ENCODE results near the gene LCE5A. TPM values are rescaled to one million over a fixed set of nuclear protein-coding genes. Genes with fewer than 3 reads are reported as not detected.
"Not testable (repeated sequence)": the region's sequence is repeated elsewhere in the genome, so short reads cannot be mapped to it uniquely, and the experiment has no call there.

Gene LCE5A
- total RNA-seq, 1 donor from 2014 or later, result not detected

DNA sequence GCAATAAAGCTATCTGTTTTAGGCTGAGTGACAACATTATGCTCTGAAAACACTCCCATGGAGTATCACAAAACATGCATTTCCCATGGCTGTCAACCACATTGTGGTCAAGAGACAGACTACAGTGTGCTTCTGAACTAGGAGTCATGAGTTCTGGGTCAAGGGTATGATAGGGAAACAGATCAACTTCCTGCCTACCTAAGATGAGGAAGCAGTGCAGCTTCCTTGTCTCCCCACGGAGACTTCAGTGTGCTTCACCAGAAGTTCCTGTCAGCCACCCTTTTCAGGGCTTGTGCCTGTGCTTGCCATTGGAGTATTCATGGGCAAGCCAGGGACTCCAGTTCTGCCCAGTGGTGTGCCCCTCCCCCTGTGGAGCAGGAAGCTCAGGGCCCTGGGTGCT lies 36.1 kb downstream of the LCE5A start:
- no peak overlapping the region for H3K27ac ChIP-seq
- TF ChIP-seq, protein P1, sequence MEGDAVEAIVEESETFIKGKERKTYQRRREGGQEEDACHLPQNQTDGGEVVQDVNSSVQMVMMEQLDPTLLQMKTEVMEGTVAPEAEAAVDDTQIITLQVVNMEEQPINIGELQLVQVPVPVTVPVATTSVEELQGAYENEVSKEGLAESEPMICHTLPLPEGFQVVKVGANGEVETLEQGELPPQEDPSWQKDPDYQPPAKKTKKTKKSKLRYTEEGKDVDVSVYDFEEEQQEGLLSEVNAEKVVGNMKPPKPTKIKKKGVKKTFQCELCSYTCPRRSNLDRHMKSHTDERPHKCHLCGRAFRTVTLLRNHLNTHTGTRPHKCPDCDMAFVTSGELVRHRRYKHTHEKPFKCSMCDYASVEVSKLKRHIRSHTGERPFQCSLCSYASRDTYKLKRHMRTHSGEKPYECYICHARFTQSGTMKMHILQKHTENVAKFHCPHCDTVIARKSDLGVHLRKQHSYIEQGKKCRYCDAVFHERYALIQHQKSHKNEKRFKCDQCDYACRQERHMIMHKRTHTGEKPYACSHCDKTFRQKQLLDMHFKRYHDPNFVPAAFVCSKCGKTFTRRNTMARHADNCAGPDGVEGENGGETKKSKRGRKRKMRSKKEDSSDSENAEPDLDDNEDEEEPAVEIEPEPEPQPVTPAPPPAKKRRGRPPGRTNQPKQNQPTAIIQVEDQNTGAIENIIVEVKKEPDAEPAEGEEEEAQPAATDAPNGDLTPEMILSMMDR (IDR thresholded peaks at IDR 0.05), result no peak
- TF ChIP-seq POLR2A (IDR thresholded peaks at IDR 0.05), result no peak
- no peak for TF ChIP-seq POLR2AphosphoS5 (IDR thresholded peaks at IDR 0.05; ENCODE audit: insufficient read depth in 1 of 2, low read depth in 1 of 2)
- no peaks in the 10 kb centered on the region for H3K27me3 ChIP-seq
- no peak overlapping the region for H3K4me3 ChIP-seq
- intact Hi-C loops (cut with DNase I), result no loop called here
- H3K4me1 ChIP-seq, result no peaks in the 10 kb centered on the region
- no peak for DNase-seq (ENCODE audit: extremely low spot score in 2 of 2)
- no peaks in the 10 kb centered on the region for H3K36me3 ChIP-seq
- no peaks in the 10 kb centered on the region for H3K9me3 ChIP-seq

DNA sequence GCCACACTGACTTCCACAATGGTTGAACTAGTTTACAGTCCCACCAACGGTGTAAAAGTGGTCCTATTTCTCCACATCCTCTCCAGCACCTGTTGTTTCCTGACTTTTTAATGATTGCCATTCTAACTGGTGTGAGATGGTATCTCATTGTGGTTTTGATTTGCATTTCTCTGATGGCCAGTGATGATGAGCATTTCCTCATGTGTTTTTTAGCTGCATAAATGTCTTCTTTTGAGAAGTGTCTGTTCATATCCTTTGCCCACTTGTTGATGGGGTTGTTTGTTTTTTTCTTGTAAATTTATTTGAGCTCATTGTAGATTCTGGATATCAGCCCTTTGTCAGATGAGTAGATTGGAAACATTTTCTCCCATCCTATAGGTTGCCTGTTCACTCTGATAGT lies 37.8 kb downstream of the LCE5A start:
- H3K27me3 ChIP-seq; H3K27ac ChIP-seq; H3K4me1 ChIP-seq; H3K36me3 ChIP-seq; H3K4me3 ChIP-seq; H3K9me3 ChIP-seq; intact Hi-C loops (cut with DNase I); DNase-seq (ENCODE audit: extremely low spot score in 2 of 2): not testable (repeated sequence)

Other genes with a start within 250 kb of the LCE5A start
- 1.5 TPM for gene FLG, start 185.6 kb upstream of the LCE5A start, total RNA-seq
- gene FLG2, start 150.8 kb upstream of the LCE5A start, total RNA-seq, result not detected
- gene CRNN, start 96.5 kb upstream of the LCE5A start, total RNA-seq, result 349 TPM
- gene CRCT1, start 3.7 kb downstream of the LCE5A start, total RNA-seq, result 182 TPM
- 2.2 TPM for gene LCE3E, start 56.0 kb downstream of the LCE5A start, total RNA-seq
- 57.5 TPM for gene LCE3D, start 69.7 kb downstream of the LCE5A start, total RNA-seq
- not detected for gene LCE3C, start 89.4 kb downstream of the LCE5A start, total RNA-seq
- not detected for gene LCE3B, start 103.0 kb downstream of the LCE5A start, total RNA-seq
- gene LCE3A, start 112.3 kb downstream of the LCE5A start, total RNA-seq, result not detected
- gene LCE2D, start 152.6 kb downstream of the LCE5A start, total RNA-seq, result not detected
- not detected for gene LCE2C, start 164.5 kb downstream of the LCE5A start, total RNA-seq
- not detected for gene LCE2B, start 175.3 kb downstream of the LCE5A start, total RNA-seq
- not detected for gene LCE2A, start 187.5 kb downstream of the LCE5A start, total RNA-seq
- not detected for gene LCE4A, start 197.4 kb downstream of the LCE5A start, total RNA-seq
- gene KPRP, start 247.2 kb downstream of the LCE5A start, total RNA-seq, result 1.2 TPM